Fibroblast of lung (primary cell): ENCODE measurements around the gene YIPF4.

Source experiments
- CTCF ChIP-seq, 2 donors: IDR thresholded peaks in 1 of 2; conservative IDR thresholded peaks in 1 of 2; 1 replicate in 1 of 2; 2 replicates in 1 of 2; pipeline ENCODE4 v1.5.1; 2011 to 2012; ENCODE audit warnings: low read length in 2 of 2, control low read depth in 1 of 2, inconsistent platforms in 1 of 2, low read depth in 1 of 2, mild to moderate bottlenecking in 1 of 2
- EZH2 ChIP-seq: IDR thresholded peaks from 2 replicates; pipeline ENCODE4 v1.5.1; 2012; ENCODE audit warnings: low read length, control low read depth, mild to moderate bottlenecking; ENCODE audit errors: missing control alignments

- TF ChIP-seq CTCF (conservative IDR thresholded peaks at IDR 0.05 in 1 of 2, IDR thresholded peaks at IDR 0.05 in 1 of 2; ENCODE audit: low read depth in 1 of 2, low read length in 2 of 2) (no peak), EZH2 (no peak)
Measured at GRCh38 chr2:32314886-32315285, 37.2 kb downstream of the YIPF4 start.
